Natural killer cell treated with Interleukin-12 subunit alpha and Interleukin-12 subunit beta and Interleukin-15 and Interleukin-18, amount 100 ng/mL, for 72 hours (primary cell): ENCODE data around the gene IQSEC3. TPM values are rescaled to one million over a fixed set of nuclear protein-coding genes. Genes with fewer than 3 reads are reported as not detected.
"Not testable (repeated sequence)": the region's sequence is repeated elsewhere in the genome, so short reads cannot be mapped to it uniquely, and the experiment has no call there.

Experiments
- ATAC-seq, 2 donors: fragments of 150-1000 bp; cut with Tn5 transposase in 1 of 2; sonication (Bioruptor Pico), chemical (Tn5 transposase) in 1 of 2; 2 replicates each; pipeline ENCODE4 v1.10.0; 2021
- DNase-seq: peaks from one replicate; pipeline ENCODE4 v3.0.0; 2022; ENCODE audit warnings: low spot score
- H3K27ac Mint-ChIP-seq, 2 donors: 1 replicate in 1 of 2; 2 replicates in 1 of 2; pipeline ENCODE4 v1.8.0; 2022; ENCODE audit warnings: mixed read lengths in 2 of 2, mild to moderate bottlenecking in 1 of 2, moderate library complexity in 1 of 2
- H3K27me3 Mint-ChIP-seq, 2 donors: 1 replicate in 1 of 2; 2 replicates in 1 of 2; pipeline ENCODE4 v1.8.0; 2022; ENCODE audit warnings: mixed read lengths in 2 of 2
- H3K36me3 Mint-ChIP-seq: one replicate; pipeline ENCODE4 v1.8.0; 2022; ENCODE audit warnings: mixed read lengths
- H3K4me1 Mint-ChIP-seq, 2 donors: 1 replicate in 1 of 2; 2 replicates in 1 of 2; pipeline ENCODE4 v1.8.0; 2022; ENCODE audit warnings: low read depth in 2 of 2, mixed read lengths in 2 of 2, mild to moderate bottlenecking in 1 of 2
- H3K4me3 Mint-ChIP-seq: one replicate; pipeline ENCODE4 v1.8.0; 2022; ENCODE audit warnings: mixed read lengths
- H3K9me3 Mint-ChIP-seq: 2 replicates; pipeline ENCODE4 v1.8.0; 2022; ENCODE audit warnings: mixed read lengths
- total RNA-seq, 2 donors: library from RNA; stranded (reverse); gene quantifications; one replicate each; pipeline ENCODE4 v1.2.3, GENCODE V29; 2022

The IQSEC3 gene
- total RNA-seq, 2 donors from 2014 or later: 0.22 to 1.1 TPM

GRCh38 chr12:133616-134232 is 67.2 kb downstream of the IQSEC3 start:
- H3K9me3 Mint-ChIP-seq, H3K4me3 Mint-ChIP-seq, ATAC-seq, H3K4me1 Mint-ChIP-seq, H3K36me3 Mint-ChIP-seq, DNase-seq, H3K27ac Mint-ChIP-seq: not testable (repeated sequence)
- H3K27me3 Mint-ChIP-seq: peaks cover 3 to 26% of the 10 kb centered on the region in 2 donors

GRCh38 chr12:135138-135537 is 68.6 kb downstream of the IQSEC3 start:
- no peak overlapping the region for H3K27ac Mint-ChIP-seq
- DNase-seq: no peak
- H3K9me3 Mint-ChIP-seq: no peaks in the 10 kb centered on the region
- peaks cover 5 to 34% of the 10 kb centered on the region in 2 donors for H3K27me3 Mint-ChIP-seq
- ATAC-seq: no peak
- no peaks in the 10 kb centered on the region for H3K36me3 Mint-ChIP-seq
- H3K4me3 Mint-ChIP-seq: no peak overlapping the region
- peaks cover 0 to 10% of the 10 kb centered on the region in 2 donors for H3K4me1 Mint-ChIP-seq

GRCh38 chr12:138171-138897 is 71.8 kb downstream of the IQSEC3 start:
- peak overlapping the region; percentile 34 for H3K4me3 Mint-ChIP-seq
- DNase-seq (no peak), ATAC-seq (no peak)
- peaks cover 0 to 13% of the 10 kb centered on the region in 2 donors for H3K4me1 Mint-ChIP-seq
- H3K9me3 Mint-ChIP-seq: no peaks in the 10 kb centered on the region
- H3K36me3 Mint-ChIP-seq: no peaks in the 10 kb centered on the region
- H3K27me3 Mint-ChIP-seq: peaks cover 8 to 16% of the 10 kb centered on the region in 2 donors
- no peak overlapping the region for H3K27ac Mint-ChIP-seq

- H3K4me3 Mint-ChIP-seq: peak overlapping the region; percentile 34
- H3K27me3 Mint-ChIP-seq: peaks cover 8 to 9% of the 10 kb centered on the region in 2 donors
- no peak for DNase-seq
These were observed 72.4 kb downstream of the IQSEC3 start for GRCh38 chr12:138898-139534.

GRCh38 chr12:139585-139984 is 73.0 kb downstream of the IQSEC3 start:
- no peak overlapping the region for H3K27ac Mint-ChIP-seq

More at GRCh38 chr12:138898-139534, 72.4 kb downstream of the IQSEC3 start:
- H3K9me3 Mint-ChIP-seq: no peaks in the 10 kb centered on the region
- ATAC-seq: peak; percentile 37 to 71
- peaks cover 0 to 13% of the 10 kb centered on the region in 2 donors for H3K4me1 Mint-ChIP-seq
- H3K27ac Mint-ChIP-seq: no peak overlapping the region
- no peaks in the 10 kb centered on the region for H3K36me3 Mint-ChIP-seq

GRCh38 chr12:140162-140561 is 73.6 kb downstream of the IQSEC3 start:
- Mint-ChIP-seq H3K27ac (no peak overlapping the region), H3K9me3 (no peaks in the 10 kb centered on the region), H3K4me3 (no peak overlapping the region), H3K36me3 (no peaks in the 10 kb centered on the region), H3K4me1 (peaks cover 0 to 13% of the 10 kb centered on the region in 2 donors), H3K27me3 (peaks cover 8% of the 10 kb centered on the region in 2 donors)
- no peak for DNase-seq
- ATAC-seq: no peak

More at GRCh38 chr12:139585-139984, 73.0 kb downstream of the IQSEC3 start:
- H3K9me3 Mint-ChIP-seq: no peaks in the 10 kb centered on the region
- H3K4me1 Mint-ChIP-seq: peaks cover 0 to 13% of the 10 kb centered on the region in 2 donors
- DNase-seq (no peak), ATAC-seq (no peak)
- H3K4me3 Mint-ChIP-seq: no peak overlapping the region
- H3K27me3 Mint-ChIP-seq: peaks cover 8% of the 10 kb centered on the region in 2 donors
- H3K36me3 Mint-ChIP-seq: no peaks in the 10 kb centered on the region

- Mint-ChIP-seq H3K4me1 (peaks cover 0 to 12% of the 10 kb centered on the region in 2 donors), H3K27ac (no peak overlapping the region), H3K36me3 (no peaks in the 10 kb centered on the region), H3K27me3 (peaks cover 7 to 8% of the 10 kb centered on the region in 2 donors), H3K9me3 (no peaks in the 10 kb centered on the region), H3K4me3 (no peak overlapping the region)
- ATAC-seq: no peak
- no peak for DNase-seq
These were observed 77.5 kb downstream of the IQSEC3 start for GRCh38 chr12:143964-144649.

- H3K27ac Mint-ChIP-seq: no peak overlapping the region
These were observed 78.2 kb downstream of the IQSEC3 start for GRCh38 chr12:144650-145284.

GRCh38 chr12:145369-145960 is 78.9 kb downstream of the IQSEC3 start:
- DNase-seq (no peak), ATAC-seq (no peak)
- Mint-ChIP-seq H3K36me3 (no peaks in the 10 kb centered on the region), H3K9me3 (no peaks in the 10 kb centered on the region), H3K4me3 (no peak overlapping the region), H3K27me3 (peaks cover 0 to 3% of the 10 kb centered on the region in 2 donors), H3K4me1 (peaks cover 0 to 1% of the 10 kb centered on the region in 2 donors), H3K27ac (no peak overlapping the region)

More at GRCh38 chr12:144650-145284, 78.2 kb downstream of the IQSEC3 start:
- Mint-ChIP-seq H3K27me3 (peaks cover under 1 to 3% of the 10 kb centered on the region in 2 donors), H3K4me1 (peaks cover 0 to 6% of the 10 kb centered on the region in 2 donors), H3K36me3 (no peaks in the 10 kb centered on the region), H3K4me3 (no peak overlapping the region), H3K9me3 (no peaks in the 10 kb centered on the region)
- ATAC-seq (no peak), DNase-seq (no peak)

GRCh38 chr12:147242-147641 is 80.7 kb downstream of the IQSEC3 start:
- Mint-ChIP-seq H3K9me3 (no peaks in the 10 kb centered on the region), H3K27me3 (peaks cover 3 to 7% of the 10 kb centered on the region in 2 donors), H3K27ac (no peak overlapping the region), H3K36me3 (no peaks in the 10 kb centered on the region), H3K4me1 (no peaks in the 10 kb centered on the region), H3K4me3 (no peak overlapping the region)
- no peak for ATAC-seq
- no peak for DNase-seq

- Mint-ChIP-seq H3K27me3 (peaks cover 2 to 7% of the 10 kb centered on the region in 2 donors), H3K4me3 (no peak overlapping the region), H3K4me1 (peaks cover 5 to 7% of the 10 kb centered on the region in 2 donors), H3K9me3 (no peaks in the 10 kb centered on the region), H3K36me3 (no peaks in the 10 kb centered on the region), H3K27ac (no peak overlapping the region)
- ATAC-seq (no peak), DNase-seq (no peak)
These were observed 82.3 kb downstream of the IQSEC3 start for GRCh38 chr12:148676-149416.

- Mint-ChIP-seq H3K9me3 (no peaks in the 10 kb centered on the region), H3K4me3 (no peak overlapping the region), H3K36me3 (no peaks in the 10 kb centered on the region), H3K4me1 (peaks cover 5 to 7% of the 10 kb centered on the region in 2 donors), H3K27ac (no peak overlapping the region), H3K27me3 (peaks cover 2 to 7% of the 10 kb centered on the region in 2 donors)
- no peak for ATAC-seq
- DNase-seq: no peak
These were observed 85.0 kb downstream of the IQSEC3 start for GRCh38 chr12:151579-151978.
